ENCODE data around the gene ERN1.

Gene ERN1

GRCh38 chr17:64157669-64158180 is 27.8 kb upstream of the ERN1 start:
- DNase-seq (ENCODE audit: low spot score) = no peak

DNA sequence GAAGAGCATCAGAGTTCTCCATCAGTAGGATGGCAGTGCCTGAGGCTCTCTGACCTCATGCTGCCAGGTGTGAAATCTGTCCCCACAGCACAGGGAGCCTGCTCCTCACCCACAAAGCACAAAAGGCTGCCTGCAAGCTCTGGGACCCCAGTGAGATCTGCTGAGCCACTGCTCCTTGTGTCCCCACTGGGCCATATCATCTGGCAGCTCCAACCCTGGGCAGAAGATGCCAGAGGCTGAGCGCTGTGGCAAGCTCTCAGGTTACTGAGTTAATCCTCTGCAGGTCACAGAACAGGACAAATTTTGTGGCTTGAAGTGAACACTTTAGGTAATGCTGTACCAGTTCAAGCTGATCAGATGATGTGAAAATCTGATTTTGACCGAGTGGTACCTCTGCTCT is 26.7 kb upstream of the ERN1 start:
- DNase-seq (ENCODE audit: low spot score) = no peak

- peak; percentile 51 for DNase-seq (ENCODE audit: low spot score)
These were observed 26.0 kb upstream of the ERN1 start for GRCh38 chr17:64155751-64156544.

GRCh38 chr17:64155129-64155528 is 25.2 kb upstream of the ERN1 start:
- no peak for DNase-seq (ENCODE audit: low spot score)

GRCh38 chr17:64154717-64155116 is 24.8 kb upstream of the ERN1 start:
- DNase-seq (ENCODE audit: low spot score) = no peak

DNA sequence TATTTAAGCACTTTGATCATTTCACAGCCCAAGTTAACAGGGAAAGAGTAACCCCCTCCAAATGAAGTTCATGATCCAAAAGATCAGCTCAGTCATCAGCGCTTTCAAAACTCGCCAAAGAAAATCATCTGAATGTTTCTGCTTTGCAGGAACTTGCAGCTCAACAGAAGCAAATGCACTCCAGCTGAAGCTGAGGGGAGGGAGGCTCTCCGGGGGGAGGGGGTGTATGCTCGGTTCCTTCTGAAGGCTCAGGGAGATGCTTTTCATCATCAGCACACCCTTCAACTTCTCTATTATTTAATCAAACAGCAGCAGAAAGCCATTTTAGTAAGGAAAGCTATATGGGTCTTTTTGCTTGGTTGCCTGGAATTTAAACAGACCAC is 24.4 kb upstream of the ERN1 start:
- no peak for DNase-seq (ENCODE audit: low spot score)

- no peak for DNase-seq (ENCODE audit: low spot score)
These were observed 23.8 kb upstream of the ERN1 start for GRCh38 chr17:64153565-64154312.

DNA sequence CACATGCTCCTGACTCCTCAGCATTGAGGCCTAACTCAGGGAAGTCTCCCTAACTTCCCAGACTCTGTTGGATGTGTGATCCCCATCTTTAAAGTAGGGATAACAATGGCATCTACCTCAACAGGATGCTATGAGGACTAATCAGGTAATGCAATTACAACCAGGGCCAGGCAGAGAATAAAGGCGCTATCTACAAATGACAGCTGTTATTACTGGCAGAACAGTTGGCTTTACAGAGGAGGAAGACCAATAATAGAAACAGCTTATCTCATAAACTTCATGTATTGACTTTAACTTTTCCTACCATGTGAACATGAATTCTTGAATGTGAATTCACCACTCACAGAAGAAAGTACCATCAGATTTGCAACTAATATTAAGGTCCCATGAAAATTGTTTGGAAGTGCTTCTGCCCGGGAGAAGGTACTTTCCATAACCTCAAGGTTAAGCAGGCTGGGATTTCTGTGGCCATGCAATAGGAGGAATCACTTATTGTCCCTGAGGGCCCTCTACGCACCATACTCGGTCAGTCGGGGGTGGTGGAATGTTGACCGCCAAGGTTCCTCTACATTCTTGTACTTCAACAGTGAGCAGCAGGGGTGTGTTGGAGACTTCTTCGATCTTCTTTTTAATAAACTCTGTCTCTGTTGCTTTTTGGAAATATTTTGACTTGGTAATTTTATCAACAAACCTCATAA is 22.6 kb upstream of the ERN1 start:
- DNase-seq (ENCODE audit: low spot score) = no peak

GRCh38 chr17:64151016-64151368 is 21.0 kb upstream of the ERN1 start:
- no peak for DNase-seq (ENCODE audit: low spot score)

DNA sequence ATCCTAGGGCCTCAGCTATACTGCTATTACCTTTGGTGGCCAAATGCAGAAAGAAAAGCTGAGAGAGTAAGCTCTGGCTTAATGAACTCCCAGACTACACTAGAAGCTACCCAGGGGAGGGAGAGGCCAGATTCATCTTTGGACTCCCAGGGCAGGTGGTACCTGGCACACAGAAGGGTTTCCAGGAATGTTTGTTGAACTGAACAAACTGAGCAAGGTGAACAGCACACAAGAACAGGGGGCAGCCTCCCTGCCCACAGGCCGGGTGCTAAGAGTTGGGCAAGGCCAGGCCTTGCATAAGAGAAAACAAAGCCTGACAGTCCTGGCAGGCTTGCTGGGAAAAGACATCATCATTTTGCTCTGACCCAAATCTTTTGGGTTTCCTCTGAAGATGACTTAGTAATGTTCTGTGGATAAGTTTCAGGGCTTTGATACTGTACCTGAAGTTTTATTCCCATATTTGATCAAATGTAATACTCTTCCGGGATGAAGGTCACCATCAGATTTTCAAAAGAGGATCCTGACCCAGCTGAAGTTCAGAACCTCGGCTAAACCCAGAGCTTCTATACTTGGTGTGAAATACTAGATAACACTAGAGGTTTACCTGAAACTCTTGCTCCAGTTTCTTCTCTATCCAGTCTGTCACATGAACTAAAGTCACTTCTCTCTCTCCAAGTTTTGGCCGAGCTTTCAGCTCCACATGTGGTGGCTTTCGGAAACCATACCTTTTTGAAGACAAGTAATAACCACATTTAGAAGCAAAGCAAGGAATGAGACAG is 20.5 kb upstream of the ERN1 start:
- DNase-seq (ENCODE audit: low spot score) = peak; percentile 71

DNA sequence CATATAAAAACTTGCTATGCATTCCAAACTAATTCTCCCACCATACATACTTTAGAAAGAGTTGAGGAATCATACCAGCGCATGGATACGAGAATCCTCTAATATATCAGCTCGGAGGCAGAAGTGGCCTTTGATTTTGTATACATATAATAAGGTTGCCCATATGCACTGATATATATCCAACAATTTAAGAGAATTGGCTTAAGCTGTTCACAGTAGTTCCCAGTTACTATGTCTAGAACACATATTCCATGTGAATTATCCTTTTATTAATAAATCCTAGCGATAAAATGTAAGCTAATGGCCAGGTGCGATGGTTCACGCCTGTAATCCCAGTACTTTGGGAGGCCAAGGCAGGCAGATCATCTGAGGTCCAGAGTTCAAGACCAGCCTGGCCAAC is 19.3 kb upstream of the ERN1 start:
- no peak for DNase-seq (ENCODE audit: low spot score)

DNA sequence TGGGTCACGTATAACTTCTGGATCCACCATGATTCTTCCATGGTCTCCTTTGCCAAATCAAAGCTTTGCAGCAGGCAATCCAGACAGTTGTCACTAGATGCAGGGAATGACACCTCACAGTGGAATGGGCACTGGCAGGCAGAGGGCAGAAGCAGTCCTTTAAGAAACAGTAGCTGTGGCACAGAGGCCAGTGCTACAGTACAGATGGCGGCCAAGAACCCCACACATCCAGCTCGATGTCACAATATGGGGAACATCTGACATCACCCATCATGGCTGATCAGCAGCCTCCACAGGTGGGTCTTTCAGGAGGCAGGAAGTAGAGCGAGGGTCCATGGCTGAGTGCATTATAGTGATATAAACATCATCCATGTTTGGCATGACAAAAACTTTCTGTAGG is 18.8 kb upstream of the ERN1 start:
- DNase-seq (ENCODE audit: low spot score) = no peak

DNA sequence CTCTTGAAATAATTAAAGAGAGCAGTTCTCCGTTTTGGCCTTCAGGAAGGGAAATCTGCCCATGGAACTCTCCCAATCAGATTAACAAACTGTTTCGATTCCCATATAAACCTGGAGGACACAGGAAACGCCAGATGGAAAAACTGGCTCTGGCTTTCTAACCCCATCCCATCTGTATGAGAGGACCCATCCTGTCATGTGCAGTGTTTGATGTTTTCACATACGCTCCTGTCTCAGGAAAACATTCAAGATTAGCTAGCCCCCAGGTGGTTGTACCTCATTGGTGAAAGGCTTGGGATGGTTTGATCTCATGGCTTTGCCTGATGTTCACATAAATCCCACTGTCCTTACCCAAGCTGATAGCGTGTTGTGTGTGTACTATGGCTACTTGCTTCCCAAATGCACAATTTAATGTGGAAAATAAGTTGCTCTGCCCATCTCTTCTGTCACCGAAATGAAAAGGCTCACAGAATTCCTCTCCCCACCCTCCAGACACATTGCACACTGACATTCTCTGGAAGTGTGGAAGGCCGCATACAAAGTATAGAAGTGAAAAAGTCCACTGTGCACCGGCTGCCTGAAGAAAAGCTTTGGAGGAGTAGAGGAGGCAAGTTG is 18.2 kb upstream of the ERN1 start:
- DNase-seq (ENCODE audit: low spot score) = no peak

GRCh38 chr17:64147110-64148016 is 17.4 kb upstream of the ERN1 start:
- no peak for DNase-seq (ENCODE audit: low spot score)

DNA sequence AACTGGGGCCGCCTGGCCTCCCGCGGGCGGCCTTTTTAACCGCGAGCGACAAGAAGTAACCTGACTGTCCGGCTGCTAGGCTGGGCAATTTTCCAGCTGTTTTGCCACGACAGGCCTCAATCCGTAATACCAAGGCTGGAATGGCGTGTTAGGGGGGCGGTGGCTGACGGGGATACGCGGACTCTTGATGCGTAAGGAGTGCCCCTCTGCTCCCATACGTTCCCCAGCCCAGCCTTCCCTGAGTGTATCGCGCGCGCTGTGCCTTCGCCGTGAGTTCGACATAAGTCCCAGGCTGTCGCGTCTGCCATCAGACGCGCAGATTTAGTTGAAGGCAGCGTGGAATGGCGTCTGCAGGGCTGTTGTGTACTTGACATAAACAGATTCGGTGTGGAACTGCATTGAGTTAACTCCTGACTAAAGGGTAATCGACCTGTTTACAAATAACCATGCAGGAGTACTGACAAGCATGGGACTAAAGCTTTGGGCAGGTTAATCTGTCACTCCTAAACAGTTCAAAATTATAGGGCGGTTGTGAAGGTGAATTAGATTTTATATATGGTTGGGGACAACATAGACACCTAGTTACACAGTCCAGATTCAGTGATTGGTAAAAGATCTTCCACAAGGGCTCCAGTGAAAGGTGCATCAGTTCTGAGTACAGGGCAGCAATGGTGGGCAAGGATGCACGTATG is 16.6 kb upstream of the ERN1 start:
- DNase-seq (ENCODE audit: low spot score) = peak; percentile 58

GRCh38 chr17:64145751-64146417 is 15.9 kb upstream of the ERN1 start:
- peak; percentile 95 for DNase-seq (ENCODE audit: low spot score)

- no peak for DNase-seq (ENCODE audit: low spot score)
These were observed 15.4 kb upstream of the ERN1 start for GRCh38 chr17:64145375-64145750.

DNA sequence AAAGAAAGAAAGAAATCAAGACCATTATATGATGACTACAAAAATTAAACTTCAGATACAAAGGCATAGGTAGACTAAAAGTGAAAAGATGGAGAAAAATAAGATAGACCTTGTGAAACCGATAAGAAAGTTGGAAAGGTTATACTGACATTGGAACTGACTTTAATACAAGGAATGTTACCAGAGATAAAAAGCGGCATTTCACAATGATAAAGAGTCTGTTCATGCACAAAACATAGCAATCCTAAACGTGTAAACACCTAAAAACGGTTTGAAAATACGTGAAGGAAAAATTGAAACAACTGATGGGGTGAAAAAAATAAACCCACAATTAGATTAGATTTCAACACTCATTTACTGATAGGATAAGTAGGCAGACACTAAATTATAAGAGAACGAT is 9.6 kb upstream of the ERN1 start:
- DNase-seq (ENCODE audit: low spot score) = no peak

DNA sequence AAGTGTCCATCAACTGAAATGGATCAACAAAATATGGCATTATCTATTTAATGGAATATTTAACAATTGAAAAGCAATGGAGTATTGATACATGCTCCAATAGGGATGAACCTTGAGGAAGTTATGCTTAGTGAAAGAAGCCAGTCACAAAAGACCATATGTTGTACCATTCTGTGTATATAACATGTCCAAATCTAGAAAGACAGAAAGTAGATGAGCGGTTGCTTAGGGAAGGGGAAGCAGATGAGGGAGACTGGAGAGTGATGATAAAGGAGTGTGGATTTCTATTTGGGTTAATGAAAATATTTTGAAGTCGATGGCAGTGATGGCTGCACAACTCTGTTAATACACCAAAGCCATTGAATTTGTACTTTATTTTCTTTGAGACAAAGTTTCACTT is 8.5 kb upstream of the ERN1 start:
- DNase-seq (ENCODE audit: low spot score) = no peak
